DOHH2 (cell line): ENCODE results near the gene DNM1.

Source experiments
- EZH2phosphoT487 ChIP-seq: fragments of 200-600 bp; sonication (generic); IDR thresholded peaks from 2 replicates; pipeline ENCODE4 v1.6.1; 2017; ENCODE audit warnings: borderline replicate concordance, mild to moderate bottlenecking, antibody characterized with exemption, low read length, moderate library complexity, mixed read lengths
- TF ChIP-seq, protein P1 (sequence below): fragments of 200-600 bp; sonication (generic); IDR thresholded peaks from one replicate; pipeline ENCODE4 v1.5.1; 2014; ENCODE audit warnings: antibody characterized with exemption, mild to moderate bottlenecking, low read depth, low read length; ENCODE audit not compliant: poor library complexity, severe bottlenecking

DNA sequence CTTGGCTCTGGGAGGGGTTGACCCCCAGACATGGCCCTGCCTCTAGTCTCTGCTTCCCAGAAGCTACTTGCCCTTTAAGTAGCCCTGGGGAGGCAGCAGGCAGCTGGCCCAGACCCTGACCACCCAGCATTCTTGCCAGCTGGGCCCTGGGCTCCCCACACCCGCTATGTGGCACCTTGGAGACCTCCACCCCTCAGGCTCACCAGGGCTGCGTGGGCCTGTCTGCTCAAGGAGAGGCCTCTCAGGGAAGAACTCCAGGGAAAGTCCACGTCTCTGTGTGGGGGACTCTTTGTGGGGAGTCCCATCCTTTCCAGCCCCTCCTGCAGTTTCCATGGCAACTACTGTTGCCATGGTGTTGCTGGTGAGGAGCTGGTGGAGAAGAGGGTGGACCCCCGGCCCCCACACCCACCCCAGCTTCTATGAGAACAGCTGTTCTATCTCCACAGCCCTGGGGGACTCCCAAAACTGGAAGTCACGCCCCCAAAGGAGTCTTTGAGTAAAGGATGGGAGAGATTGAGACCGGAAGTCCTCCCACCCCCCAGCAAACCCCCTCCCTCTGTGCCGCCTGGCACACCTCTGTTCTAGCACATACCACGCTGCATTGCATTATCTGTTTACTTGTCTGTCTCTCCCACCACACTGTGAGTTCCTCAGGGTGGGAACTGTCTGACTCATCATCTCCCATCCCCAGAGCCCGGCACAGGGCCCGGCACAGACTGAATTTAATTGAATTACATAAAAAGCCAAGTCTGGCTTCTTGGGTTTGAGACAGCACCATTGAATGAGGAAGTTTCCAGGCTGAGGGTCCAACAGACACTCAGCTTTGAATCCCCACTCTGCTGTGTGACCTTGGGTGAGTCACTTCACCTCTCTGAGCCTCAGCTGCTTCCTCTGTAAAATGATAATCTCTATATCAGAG is 12.6 kb downstream of the DNM1 start:
- no peak for TF ChIP-seq EZH2phosphoT487
- TF ChIP-seq, protein P1, sequence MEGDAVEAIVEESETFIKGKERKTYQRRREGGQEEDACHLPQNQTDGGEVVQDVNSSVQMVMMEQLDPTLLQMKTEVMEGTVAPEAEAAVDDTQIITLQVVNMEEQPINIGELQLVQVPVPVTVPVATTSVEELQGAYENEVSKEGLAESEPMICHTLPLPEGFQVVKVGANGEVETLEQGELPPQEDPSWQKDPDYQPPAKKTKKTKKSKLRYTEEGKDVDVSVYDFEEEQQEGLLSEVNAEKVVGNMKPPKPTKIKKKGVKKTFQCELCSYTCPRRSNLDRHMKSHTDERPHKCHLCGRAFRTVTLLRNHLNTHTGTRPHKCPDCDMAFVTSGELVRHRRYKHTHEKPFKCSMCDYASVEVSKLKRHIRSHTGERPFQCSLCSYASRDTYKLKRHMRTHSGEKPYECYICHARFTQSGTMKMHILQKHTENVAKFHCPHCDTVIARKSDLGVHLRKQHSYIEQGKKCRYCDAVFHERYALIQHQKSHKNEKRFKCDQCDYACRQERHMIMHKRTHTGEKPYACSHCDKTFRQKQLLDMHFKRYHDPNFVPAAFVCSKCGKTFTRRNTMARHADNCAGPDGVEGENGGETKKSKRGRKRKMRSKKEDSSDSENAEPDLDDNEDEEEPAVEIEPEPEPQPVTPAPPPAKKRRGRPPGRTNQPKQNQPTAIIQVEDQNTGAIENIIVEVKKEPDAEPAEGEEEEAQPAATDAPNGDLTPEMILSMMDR = no peak
